ENCODE results near the gene C3.
"Not testable (repeated sequence)": the region's sequence is repeated elsewhere in the genome, so short reads cannot be mapped to it uniquely, and the experiment has no call there.

Gene C3

DNA sequence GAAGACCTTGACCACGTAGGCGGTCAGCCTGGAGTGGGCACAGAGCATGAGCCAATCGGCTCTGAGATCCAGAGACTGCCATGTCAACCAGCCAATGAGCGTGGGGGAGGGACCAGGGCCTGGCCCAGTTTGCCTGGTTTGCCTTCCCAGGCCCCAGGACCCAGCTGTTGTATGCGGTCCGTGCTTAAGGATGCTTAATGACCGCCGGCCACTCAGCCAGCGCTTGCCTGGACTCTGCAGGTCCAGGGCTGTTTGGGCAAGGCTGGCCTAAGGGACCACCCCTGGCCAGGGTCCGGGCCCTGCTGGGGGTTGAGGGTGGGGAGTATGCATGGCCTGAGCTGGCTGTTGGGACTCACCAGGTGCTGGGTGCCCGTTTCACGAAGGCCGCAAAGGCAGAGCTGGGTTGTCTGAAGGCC, 27.4 kb downstream of the C3 start:
- FAIRE-seq (no peak), DNase-seq (ENCODE audit: low spot score) (no peak)

DNA sequence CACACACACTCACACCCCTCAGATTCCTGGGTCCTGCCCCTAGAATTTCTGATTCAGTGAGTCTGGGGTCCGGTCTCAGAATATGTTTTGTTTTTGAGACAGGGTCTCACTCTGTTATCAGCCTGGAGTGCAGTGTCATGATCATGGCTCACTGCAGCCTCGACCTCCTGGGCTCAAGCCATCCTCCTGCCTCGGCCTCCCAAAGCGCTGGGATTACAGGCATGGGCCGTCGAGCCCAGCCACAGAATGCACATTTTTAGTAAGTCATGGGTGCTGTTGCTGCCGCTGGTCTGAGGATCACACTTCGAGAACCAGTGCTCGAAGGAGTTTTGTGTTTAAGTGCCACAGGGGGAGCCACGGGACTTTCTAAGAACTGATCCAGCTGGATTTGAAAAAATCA, 28.4 kb downstream of the C3 start:
- DNase-seq (ENCODE audit: low spot score) (no peak), FAIRE-seq (no peak)

DNA sequence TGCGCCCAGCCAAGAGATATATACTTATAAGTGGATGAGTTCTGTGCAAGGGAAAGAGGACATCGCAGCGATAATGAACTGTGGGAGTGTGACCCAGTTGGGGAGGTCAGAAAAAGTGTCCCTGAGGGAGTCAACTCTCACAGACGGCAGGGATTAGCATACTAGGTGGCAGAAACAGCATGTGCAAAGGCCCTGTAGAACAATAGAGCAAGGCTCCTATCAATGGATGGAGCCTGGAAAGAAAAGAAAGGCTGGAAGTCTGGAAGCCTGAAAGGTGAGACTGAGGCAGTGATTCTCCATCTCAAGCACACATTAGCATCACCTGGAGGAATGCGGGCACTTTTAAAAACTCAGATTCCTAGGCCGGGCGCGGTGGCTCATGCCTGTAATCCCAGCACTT, 29.1 kb downstream of the C3 start:
- no peak for FAIRE-seq
- DNase-seq (ENCODE audit: low spot score): no peak

DNA sequence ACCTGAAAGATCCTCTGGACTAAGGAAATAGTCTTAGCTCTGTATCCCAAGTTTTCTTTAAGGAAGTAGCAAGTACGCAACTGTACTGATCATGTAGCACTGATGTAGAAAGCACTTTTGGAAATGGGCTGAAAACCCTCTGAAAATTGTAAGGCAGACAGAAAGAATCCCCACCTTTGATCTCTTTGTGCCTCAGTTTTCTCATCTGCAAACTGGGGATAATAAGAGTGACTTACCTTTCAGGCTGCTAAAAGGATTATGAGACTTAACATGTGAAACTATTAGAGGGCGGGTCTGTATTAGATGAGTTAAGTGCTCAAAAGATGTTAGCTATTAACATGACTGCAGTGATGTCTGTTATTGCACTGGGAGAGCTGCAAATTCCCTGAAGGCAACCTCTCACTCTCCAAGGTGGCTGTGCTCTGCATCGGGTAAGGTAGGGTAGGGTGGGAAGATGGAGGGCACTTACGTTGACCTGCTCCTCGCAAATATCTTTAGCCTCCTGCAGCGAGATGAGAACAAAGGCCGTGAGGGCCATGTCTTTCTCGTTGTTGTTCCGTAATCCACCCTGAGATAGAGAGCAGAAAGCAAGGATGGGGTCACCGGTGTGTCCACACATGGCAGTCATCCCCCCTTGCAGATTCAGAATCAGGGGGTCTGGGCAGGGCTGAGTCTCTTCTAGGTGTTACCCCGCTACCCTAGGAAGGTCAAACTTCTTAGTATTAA, 30.1 kb downstream of the C3 start:
- no peak for FAIRE-seq
- DNase-seq (ENCODE audit: low spot score): no peak

DNA sequence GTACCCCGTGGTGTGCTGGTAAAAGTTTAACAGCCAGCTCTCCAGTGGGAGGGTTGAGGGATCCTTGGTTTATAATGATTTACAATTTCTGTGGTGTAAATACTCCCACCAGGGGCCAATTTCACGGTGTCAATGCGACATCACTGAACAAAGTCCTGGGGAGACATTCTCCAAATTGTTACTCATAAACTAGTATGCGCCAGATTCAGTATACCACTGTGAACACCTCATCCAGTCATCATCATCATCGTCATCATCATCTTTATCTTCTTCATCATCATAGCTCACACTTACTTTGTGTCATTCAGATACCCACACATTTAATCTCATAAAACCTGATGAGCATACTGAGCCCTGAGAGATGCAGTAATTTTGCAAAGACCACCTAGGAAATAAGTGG, 33.3 kb downstream of the C3 start:
- no peak for DNase-seq (ENCODE audit: low spot score)

DNA sequence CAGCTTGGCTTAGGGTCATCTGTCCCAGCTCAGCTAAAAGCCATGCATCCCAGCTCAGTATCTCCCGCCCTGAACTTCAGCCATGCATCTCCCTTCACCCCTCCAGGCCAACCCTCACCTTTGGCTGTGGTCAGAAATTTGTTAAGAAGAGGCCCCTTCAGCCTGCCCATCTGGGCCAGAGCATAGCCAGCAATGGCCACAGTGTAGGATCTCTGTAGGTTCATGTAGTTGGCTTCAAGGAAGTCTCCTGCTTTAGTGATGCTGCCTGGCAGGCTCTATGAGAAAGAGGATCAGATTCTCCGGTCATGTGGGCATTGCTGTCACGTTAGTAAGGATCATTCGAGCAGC, 33.8 kb downstream of the C3 start:
- FAIRE-seq (no peak), DNase-seq (ENCODE audit: low spot score) (no peak)

More for the DNA sequence above, 33.3 kb downstream of the C3 start:
- FAIRE-seq: no peak

DNA sequence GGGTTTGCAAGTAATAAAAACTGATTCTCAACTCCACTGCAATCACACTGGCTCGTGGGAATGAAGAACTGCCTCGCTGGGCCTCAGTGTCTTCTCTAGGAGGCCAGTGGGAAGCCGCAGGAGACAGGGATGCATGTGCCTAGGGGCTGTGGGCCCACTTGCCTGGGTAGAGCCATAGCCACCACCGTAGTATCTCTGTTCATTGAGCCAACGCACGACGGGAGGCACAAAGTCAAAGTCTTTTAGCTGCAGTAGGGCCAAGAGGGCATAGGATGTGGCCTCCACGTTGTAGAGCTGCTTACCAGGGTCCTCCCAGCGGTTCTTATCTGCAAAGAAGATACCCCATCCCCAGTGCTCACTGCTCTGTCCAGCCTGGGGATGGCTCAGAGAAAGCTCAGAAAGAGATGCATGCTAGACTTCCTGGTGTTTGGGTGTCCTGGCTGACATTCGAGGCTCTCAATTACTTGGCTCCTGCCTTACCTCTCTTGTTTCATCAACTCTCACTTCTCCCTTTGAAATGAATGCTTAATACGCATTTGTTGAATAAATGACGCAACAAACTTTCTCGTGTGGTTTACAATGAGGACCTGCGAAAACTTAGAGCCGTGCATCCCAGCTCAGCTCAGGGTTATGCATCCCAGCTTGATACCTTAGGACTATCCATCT, 34.4 kb downstream of the C3 start:
- no peak for DNase-seq (ENCODE audit: low spot score)
- FAIRE-seq: no peak

DNA sequence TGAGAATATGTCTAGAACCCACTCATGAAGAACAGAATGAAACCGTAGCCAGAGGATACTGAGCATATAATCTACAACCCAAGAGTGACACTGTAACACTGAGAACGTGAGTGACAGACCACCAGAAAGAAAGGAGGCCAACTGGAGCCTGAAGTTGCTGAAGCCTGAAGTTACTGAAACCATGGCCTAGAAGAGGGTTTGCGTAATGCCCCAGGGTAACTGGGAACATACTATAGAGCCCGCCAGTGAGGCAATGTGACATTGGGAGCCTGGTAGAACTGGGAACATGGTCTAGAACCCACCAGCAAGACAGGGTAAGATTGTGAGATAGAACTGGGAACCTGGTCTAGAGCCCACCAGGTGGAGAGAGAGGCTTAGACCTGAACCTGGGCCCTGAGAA, 35.0 kb downstream of the C3 start:
- DNase-seq (ENCODE audit: low spot score) (no peak), FAIRE-seq (no peak)

DNA sequence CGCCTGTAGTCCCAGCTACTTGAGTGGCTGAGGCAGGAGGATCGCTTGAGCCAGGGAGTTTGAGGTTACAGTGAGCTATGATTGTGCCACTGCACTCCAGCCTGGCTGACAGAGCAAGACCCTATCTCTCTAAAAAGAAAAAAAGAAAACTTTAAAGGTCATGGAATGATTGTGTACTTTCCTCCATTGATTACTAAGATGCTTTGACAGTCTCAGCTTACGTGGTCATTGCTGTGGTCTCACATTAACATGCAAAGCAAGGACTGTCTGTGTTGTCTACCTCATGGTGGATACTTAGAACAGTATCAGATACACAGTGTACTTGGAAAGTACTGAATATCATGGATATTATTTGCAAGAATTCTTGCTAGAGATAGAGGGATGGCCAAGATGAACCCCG, 36.5 kb downstream of the C3 start:
- FAIRE-seq: no peak
- DNase-seq (ENCODE audit: low spot score): no peak

DNA sequence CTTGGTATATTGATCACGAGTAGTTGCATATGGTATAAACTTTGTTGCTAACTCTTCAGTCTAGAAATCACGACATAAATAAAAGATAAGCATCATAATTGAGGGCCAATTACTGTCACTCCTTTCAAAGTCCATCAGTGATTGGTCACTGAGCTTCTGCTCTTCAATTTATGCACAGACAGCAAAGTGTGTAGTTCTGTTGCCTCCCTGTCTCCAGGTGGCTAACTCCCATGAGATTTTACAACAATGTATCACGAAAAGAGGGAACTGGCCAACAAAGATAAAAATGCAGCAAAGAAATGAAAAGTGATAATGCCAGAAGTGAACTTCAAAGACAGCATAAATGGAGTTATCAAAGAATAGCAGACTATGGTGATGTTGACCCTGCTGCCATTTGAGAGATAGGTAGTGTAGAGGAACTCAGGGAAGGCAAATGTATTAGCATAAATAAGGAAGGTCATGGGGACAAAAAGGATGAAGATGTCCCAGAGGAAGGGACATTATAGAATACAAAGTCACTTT, 37.8 kb downstream of the C3 start:
- DNase-seq (ENCODE audit: low spot score) (no peak), FAIRE-seq (no peak)

DNA sequence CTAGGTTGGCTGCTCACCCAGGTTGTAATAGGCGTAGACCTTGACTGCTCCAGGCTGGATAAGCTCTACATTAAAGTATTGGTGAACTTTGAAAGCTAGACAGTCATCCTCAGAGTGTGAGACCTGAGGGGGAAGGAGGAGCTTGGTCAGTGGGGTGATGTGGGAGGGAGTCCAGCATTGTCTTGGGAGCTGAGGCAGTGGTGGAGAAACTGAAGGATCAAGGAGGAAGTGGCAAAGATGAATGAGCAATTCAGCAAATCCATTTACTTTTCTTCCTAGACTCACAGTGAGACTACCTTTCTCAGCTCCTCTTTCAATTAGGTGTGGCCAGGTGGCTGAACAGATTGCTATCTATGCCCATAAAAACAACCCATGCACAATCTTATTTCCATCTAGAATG, 40.3 kb downstream of the C3 start:
- FAIRE-seq (no peak), DNase-seq (ENCODE audit: low spot score) (no peak)

DNA sequence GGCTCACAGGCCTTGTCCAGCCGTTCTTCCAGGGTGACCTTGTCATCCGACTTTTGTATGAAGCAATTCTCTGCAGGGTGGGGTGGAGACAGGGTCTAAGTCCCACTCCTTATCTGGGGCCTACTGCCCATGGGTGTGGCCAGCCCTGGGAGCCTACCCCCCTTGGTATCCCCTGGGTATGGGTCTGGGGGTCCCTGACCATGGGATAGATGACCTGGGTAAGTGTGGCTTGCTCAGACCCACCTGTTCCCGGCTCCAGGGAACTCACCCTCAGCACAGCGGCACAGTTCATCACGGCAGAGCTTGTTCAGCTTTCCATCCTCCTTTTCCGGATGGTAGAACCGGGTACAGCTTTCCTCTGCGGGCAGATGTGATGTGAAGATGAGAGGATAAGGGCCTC, 41.3 kb downstream of the C3 start:
- DNase-seq (ENCODE audit: low spot score): no peak
- FAIRE-seq: no peak

DNA sequence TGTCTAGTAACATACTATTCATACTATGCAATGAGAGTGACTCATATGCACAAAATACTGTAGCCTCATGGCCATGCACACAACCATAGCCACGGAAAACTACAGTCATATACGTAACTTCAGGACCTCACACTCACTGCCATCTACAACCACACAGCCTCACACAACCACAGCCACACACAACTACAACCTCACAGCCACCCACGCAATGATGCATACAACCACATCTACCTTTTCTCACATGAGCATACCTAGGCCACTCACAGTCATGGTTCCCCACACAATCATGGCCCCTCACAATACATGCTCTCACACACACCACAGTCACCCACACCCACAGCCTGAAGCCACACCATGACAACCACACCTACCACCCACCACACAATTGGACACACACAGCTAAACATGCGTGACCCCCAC, 41.8 kb downstream of the C3 start:
- FAIRE-seq (peak; percentile 23), DNase-seq (ENCODE audit: low spot score) (no peak)

DNA sequence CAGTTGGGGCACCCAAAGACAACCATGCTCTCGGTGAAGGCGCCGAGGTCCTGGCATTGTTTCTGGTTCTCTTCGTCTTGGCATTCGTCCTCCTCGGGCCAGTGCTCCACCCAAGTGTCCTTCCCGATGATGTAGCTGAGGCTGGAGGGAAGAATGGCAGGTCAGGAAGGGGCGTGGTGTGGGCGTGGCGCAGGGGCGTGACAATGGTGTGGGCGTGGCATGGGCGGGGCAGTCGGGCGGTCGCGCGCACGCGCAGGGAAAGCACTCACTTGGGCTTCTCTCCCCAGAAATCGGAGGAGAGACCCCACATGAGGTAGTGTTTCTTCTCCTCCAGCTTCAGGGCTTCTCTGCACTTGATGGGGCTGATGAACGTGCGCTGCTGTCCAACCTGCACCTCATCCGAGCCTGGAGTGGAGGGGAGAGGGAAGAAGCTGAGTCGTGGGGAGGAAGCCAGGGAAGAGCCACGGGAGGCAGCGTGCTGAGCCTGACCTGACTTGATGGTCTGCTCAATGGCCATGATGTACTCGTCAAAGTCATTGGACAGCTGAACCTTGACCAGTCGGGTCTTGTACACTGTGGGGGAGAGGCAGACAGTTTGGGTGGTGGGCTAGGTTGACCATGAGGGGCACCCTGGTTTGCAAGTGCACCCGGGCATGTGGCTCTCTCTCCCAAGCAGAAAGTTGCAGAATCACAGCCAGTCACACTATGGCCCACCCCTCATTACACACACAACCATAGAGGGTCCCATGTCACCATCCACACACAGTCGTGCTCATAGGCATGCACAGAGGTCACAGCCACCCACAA, 42.4 kb downstream of the C3 start:
- DNase-seq (ENCODE audit: low spot score) (no peak), FAIRE-seq (no peak)

DNA sequence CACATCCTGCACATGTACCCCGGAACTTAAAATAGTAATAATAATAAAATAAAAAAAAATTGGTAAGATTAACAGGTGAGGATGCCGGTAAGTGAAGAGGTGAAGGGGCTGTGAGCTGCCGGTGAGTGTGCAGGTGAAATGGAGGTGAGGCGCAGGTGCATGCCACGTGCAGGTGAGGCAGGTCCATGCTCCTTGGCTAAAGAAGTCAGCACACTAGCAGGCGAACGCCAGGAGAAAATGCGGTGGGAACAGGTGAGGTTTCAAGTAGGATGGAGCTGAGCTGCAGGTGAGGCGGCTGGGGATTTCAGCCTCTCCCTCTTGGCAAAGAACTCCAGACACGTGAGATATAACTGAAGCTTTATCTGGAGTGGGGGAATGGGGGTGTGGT, 43.0 kb downstream of the C3 start:
- DNase-seq (ENCODE audit: low spot score): no peak

DNA sequence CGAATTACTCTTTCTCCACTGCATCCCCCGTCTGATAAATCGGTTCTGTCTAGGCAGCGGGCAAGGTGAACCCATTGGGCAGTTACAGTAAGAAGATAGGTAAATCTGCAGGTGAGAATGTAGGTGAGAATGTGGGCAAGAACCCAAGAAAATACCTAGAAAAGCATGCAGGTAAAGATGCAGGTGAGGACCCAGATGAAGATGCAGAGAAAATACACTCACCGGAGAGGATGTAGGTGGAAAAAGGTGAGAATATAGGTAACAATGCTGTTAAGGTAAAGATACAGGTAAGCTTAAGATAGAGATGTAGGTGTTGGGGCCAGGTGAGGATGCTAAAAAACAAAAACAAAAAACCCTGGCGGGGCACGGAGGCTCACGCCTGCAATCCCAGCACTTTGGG, 44.2 kb downstream of the C3 start:
- FAIRE-seq (no peak), DNase-seq (ENCODE audit: low spot score) (no peak)

More for the DNA sequence above, 43.0 kb downstream of the C3 start:
- no peak for FAIRE-seq

DNA sequence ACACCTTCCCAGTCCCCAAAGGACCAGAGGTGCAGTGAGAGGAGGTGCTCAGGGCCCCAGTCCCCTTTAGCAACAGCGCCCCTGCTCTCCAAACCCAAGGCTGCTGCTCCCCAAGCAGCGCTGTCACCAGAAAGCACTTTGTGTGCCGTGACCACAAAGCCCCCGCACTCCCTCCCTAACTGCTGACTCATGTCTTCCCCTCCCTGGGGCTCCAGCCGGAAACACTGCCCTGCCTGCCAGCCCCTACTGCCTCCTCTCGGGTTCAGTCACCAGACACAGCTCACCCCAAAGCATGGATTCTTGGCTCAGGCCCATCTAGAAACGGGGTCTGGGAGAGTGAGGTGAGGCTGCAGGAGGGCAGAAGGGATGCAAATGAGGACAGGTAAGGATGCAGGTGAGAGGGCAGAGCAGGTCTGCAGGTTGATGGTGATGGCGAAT, 45.6 kb downstream of the C3 start:
- peak; percentile 89 for DNase-seq (ENCODE audit: low spot score)
- FAIRE-seq: no peak

DNA sequence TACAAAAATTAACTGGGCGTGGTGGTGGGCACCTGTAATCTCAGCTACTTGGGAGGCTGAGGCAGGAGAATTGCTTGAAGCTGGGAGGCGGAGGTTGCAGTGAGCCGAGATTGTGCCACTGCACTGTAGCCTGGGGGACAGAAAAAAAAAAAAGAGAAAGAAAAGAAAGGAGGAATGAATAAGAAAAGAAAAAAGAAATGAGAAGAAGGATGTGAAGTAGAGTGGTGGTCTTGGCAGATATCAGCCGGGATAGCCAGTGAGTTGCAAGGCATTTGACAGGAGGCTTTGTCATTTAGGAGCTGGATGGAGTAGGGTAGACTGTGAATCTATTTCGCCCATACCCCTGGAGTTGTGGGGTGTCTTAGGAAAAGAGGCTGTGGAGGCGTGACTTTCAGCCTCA, 46.0 kb downstream of the C3 start:
- FAIRE-seq; DNase-seq (ENCODE audit: low spot score): not testable (repeated sequence)

DNA sequence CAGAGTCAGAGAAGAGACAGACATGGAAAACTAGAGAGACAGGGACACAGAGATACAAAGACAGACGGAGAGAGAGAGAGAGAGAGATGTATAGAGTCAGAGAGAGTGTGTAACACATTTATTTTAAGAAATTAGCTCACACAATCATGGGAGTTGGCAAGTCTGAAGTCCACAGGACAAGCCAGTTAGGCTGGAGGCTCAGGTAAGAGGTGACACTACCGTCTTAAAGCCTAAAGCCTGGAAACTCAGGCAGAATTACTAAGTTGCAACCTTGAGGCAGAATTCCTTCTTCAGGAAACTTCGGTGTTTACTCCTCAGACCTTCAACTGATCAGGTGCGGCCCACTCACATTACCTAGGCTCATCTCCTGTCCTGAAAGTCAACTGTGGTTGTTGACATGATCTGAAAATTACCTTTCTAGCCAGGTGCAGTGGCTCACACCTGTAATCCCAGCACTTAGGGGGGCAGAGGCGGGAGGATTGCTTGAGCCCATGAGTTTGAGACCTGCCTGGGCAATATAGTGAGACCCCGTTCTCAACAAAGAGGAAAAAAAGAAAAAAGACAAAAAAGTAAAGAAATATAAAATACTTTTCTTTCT, 47.7 kb downstream of the C3 start:
- FAIRE-seq: no peak
- DNase-seq (ENCODE audit: low spot score): no peak

DNA sequence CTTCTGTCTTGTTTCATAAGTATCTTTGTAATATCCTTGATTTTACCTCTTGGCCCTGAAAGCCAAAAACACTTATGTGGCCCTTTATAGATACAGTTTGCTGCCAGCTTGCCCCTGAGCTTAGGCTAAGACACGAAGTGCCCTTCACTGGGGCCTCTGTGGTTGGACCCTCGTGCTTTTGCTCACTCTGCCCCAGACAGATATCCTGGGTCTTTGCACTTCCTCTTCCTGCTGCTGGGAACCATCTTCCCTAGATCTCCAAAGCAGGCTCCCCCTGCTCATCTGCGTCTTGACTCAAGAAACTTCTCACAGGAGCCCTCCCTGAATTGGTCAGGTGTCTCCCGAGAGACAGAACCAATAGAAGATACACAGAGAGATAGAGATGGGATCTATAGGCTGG, 48.5 kb downstream of the C3 start:
- DNase-seq (ENCODE audit: low spot score) (no peak), FAIRE-seq (no peak)

DNA sequence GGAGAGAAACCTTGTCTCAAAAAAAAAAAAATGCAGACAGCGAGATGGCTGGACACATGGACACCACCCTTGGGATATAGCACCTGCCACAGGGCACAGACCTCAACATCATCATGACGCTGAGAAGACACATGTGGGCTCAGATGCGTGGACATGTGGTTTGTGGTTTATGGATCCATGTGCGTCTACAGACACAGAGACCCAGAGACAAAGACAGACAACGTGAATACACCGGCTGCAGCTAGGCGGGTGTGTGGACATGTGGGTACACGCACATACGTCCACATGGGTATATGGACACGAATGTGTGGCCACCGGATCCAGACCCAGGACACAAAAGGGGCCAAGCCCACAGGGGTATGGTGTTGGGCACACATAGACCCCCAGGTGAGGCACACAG, 51.8 kb downstream of the C3 start:
- no peak for FAIRE-seq
- DNase-seq (ENCODE audit: low spot score): no peak

DNA sequence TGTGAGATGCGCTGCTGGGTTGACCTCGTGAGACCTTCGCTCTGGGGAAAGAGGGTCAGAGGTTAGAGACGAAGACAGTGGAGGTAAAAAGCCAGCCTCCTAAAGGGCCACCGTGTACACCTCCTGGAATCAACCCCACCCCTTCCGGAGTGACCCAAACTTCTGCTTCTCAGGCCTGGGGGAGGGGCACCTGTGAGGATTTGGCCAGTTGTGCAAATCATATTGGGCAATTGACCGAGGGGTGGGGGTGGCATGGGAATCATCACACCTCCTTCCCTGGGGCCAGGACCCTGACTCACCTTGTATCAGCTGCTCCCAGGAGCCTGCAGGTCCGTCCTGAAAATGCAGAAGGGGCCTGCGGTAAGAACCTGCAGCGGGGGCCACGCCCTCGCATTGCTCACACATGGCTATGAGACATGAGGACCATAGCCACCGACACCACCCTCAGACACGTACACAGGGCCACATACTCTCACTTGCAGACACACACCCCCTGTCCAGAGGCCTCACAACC, 53.3 kb downstream of the C3 start:
- DNase-seq (ENCODE audit: low spot score) (no peak), FAIRE-seq (no peak)
